MM.1S (cell line): ENCODE data around the gene NUP155.

Experiments
- CTCF ChIP-seq: fragments of 300-600 bp; sonication (generic); IDR thresholded peaks from 2 replicates; pipeline ENCODE4 v1.5.1; 2016; ENCODE audit warnings: antibody characterized with exemption, low read length, mixed read lengths
- EZH2 ChIP-seq: fragments of 300-600 bp; sonication (generic); optimal IDR thresholded peaks from 2 replicates; pipeline ENCODE3; 2017; ENCODE audit warnings: low read depth, mild to moderate bottlenecking, antibody characterized with exemption, low read length, mixed read lengths
- EZH2phosphoT487 ChIP-seq: fragments of 300-600 bp; sonication (generic); IDR thresholded peaks from 2 replicates; pipeline ENCODE4 v1.6.1; 2018; ENCODE audit warnings: antibody characterized with exemption, low read length

DNA sequence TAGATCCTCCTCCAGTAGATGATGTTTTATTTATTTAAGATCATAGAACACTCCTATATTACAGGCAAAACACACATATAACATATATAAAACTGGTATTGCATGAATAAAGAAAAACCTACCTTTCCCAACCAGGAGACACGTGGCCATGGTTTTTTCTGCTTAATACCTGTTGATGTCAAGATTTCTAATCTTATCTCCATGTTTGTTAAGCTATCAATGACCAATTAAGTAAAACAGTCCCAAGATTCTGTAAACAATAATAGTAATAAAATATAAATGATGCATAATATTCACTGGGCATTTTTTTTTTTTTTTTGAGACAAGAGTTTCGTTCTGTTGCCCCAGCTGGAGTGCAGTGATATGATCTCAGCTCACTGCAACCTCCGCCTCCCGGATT, 123.4 kb downstream of the NUP155 start:
- TF ChIP-seq EZH2 (no peak), CTCF (no peak), EZH2phosphoT487 (no peak)
